A673 (cell line): ENCODE results near the gene MYLK4. TPM values are rescaled to one million over a fixed set of nuclear protein-coding genes. Genes with fewer than 3 reads are reported as not detected.

Source experiments
- BruUV-seq: library from RNA; stranded (reverse); fragments of 400-500 nt; replicated peaks from 2 replicates; lab custom pipeline; 2021; lab: Mats Ljungman, UMichigan
- CTCF ChIA-PET: fragments of 300-600 bp; sonication (Branson Sonifier 250); formaldehyde crosslinking; loops from one replicate; lab custom pipeline; 2022; ENCODE audit warnings: antibody characterized with exemption; lab: Charles Lee
- POLR2A ChIA-PET: fragments of 300-600 bp; sonication (Branson Sonifier 250); formaldehyde crosslinking; loops from one replicate; lab custom pipeline; 2022; ENCODE audit warnings: antibody characterized with exemption; ENCODE audit not compliant: low non-redundant PET; lab: Charles Lee
- DNase-seq: peaks from one replicate; pipeline ENCODE4 v3.0.0-alpha.2; 2015; ENCODE audit warnings: low spot score
- H3K27ac ChIP-seq: fragments of 200-600 bp; sonication (generic); 2 replicates; pipeline ENCODE4 v1.5.1; 2016; ENCODE audit warnings: mixed run types, low read depth, mild to moderate bottlenecking, mixed read lengths, antibody characterized with exemption, low read length; ENCODE audit not compliant: poor library complexity, severe bottlenecking
- H3K27me3 ChIP-seq: fragments of 200-600 bp; sonication (generic); replicated peaks from 2 replicates; pipeline ENCODE4 v1.6.1; 2017; ENCODE audit warnings: mixed run types, low read depth, mild to moderate bottlenecking, mixed read lengths, antibody characterized with exemption, low read length; ENCODE audit not compliant: insufficient read depth, poor library complexity
- H3K36me3 ChIP-seq: fragments of 200-600 bp; sonication (generic); 2 replicates; pipeline ENCODE4 v1.6.1; 2016; ENCODE audit warnings: mixed run types, mild to moderate bottlenecking, mixed read lengths, antibody characterized with exemption, low read length; ENCODE audit not compliant: insufficient read depth, poor library complexity, severe bottlenecking
- H3K4me1 ChIP-seq: fragments of 200-600 bp; sonication (generic); 2 replicates; pipeline ENCODE4 v1.6.1; 2017; ENCODE audit warnings: mixed run types, mild to moderate bottlenecking, mixed read lengths, antibody characterized with exemption, low read length; ENCODE audit not compliant: insufficient read depth, poor library complexity, severe bottlenecking
- H3K4me3 ChIP-seq: fragments of 200-600 bp; sonication (generic); 2 replicates; pipeline ENCODE4 v1.5.1; 2016; ENCODE audit warnings: low read depth, mixed run types, mild to moderate bottlenecking, mixed read lengths, low read length; ENCODE audit not compliant: poor library complexity, severe bottlenecking
- H3K9me3 ChIP-seq: fragments of 200-600 bp; sonication (generic); 2 replicates; pipeline ENCODE4 v1.6.1; 2016; ENCODE audit warnings: mixed run types, low read depth, mild to moderate bottlenecking, mixed read lengths, antibody characterized with exemption, low read length; ENCODE audit not compliant: poor library complexity, severe bottlenecking
- EZH2 ChIP-seq: fragments of 200-600 bp; sonication (generic); IDR thresholded peaks from 2 replicates; pipeline ENCODE4 v1.6.1; 2017; ENCODE audit warnings: borderline replicate concordance, low read depth, mild to moderate bottlenecking, mixed read lengths, antibody characterized with exemption, low read length; ENCODE audit not compliant: poor library complexity, severe bottlenecking
- intact Hi-C: fragments of 100-400 bp; cut with micrococcal nuclease; formaldehyde crosslinking; loops from one replicate; pipeline ENCODE4 v1.10.0; 2022; ENCODE audit not compliant: unreplicated experiment
- total RNA-seq: library from RNA; stranded (reverse); gene quantifications from 2 replicates; pipeline ENCODE4 v1.2.3, GENCODE V29; 2021
- TF ChIP-seq, protein P1 (sequence below): fragments of 300-800, 200-600 bp; sonication (generic); conservative IDR thresholded peaks from 2 replicates; pipeline ENCODE4 v1.5.1; 2017; ENCODE audit warnings: low read depth, mild to moderate bottlenecking, antibody characterized with exemption, low read length, moderate library complexity, mixed read lengths

Gene MYLK4
- total RNA-seq, 1 experiment from 2014 or later, result 0.39 TPM

DNA sequence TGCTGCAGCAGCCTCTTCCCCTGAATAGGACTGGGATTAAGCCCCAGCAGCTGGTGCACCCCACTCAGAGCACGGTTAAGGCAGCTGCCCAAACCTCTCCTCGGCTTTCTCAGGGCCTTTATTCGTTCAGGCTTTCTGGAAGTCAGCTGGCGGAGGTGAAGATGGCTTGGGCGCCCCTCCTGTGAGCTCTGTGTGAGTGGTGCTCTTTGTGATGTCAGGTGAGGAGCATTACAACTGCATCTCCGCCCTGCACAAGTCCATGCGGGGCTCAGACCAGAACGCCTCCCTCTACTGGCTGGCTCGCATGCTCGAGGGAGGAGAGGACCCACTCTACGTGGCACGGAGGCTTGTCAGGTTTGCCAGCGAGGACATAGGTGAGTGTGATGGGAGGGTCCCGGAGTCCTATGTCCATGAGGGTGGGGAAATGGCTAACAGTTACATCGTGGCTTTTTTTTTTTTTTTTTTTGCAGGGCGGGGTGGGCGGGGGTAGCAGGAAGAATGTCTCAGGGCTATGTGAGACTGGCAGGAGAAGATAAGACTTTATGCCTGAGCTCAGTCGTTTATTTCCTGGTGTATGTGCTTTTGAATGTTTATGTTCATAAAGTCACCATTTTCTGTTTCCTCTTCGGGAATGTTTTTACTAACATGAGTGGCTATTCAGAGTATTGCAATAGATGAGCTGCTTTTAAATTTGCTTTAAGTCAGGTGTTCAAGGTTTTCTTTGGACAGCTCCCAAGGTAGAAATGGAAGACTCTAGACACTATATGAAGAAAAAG, 32.7 kb upstream of the MYLK4 start:
- no peaks in the 10 kb centered on the region for H3K9me3 ChIP-seq
- no peak for TF ChIP-seq EZH2
- TF ChIP-seq, protein P1, sequence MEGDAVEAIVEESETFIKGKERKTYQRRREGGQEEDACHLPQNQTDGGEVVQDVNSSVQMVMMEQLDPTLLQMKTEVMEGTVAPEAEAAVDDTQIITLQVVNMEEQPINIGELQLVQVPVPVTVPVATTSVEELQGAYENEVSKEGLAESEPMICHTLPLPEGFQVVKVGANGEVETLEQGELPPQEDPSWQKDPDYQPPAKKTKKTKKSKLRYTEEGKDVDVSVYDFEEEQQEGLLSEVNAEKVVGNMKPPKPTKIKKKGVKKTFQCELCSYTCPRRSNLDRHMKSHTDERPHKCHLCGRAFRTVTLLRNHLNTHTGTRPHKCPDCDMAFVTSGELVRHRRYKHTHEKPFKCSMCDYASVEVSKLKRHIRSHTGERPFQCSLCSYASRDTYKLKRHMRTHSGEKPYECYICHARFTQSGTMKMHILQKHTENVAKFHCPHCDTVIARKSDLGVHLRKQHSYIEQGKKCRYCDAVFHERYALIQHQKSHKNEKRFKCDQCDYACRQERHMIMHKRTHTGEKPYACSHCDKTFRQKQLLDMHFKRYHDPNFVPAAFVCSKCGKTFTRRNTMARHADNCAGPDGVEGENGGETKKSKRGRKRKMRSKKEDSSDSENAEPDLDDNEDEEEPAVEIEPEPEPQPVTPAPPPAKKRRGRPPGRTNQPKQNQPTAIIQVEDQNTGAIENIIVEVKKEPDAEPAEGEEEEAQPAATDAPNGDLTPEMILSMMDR, result no peak
- intact Hi-C loops, result no loop called here
- no peak overlapping the region for H3K4me3 ChIP-seq
- CTCF ChIA-PET, result interaction anchor here (0.6 kb wide), 1 partner anchor 283 kb away, joined by 8 read pairs; no protein-coding TSS in a partner anchor
- no peak for DNase-seq
- no TSS peak for BruUV-seq
- H3K36me3 ChIP-seq, result peaks cover 39% of the 10 kb centered on the region
- H3K27ac ChIP-seq, result no peak overlapping the region
- POLR2A ChIA-PET, result no interaction called here
- no peaks in the 10 kb centered on the region for H3K4me1 ChIP-seq
- no peaks in the 10 kb centered on the region for H3K27me3 ChIP-seq

DNA sequence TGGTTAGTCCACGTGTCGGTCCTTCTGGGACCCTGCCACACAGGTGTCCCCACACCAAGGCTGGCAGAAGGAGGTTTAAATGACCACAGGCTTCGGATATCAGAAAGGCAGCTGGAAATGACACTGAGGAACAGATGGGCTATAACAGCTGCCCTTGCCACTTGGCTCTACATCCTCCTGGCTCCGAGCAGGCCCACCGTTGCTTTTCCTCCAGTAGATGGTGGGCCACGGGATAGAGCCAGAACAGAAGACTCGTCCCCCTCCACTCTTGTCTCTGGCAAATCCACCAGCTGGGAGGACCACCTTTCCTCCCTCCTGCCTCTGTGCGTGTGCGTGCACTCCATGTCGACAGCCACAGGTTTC, 32.1 kb upstream of the MYLK4 start:
- intact Hi-C loops, result no loop called here
- H3K4me1 ChIP-seq, result no peaks in the 10 kb centered on the region
- no peak for TF ChIP-seq EZH2
- H3K27me3 ChIP-seq, result no peaks in the 10 kb centered on the region
- CTCF ChIA-PET, result no interaction called here
- peaks cover 39% of the 10 kb centered on the region for H3K36me3 ChIP-seq
- H3K4me3 ChIP-seq, result no peak overlapping the region
- POLR2A ChIA-PET, result no interaction called here
- no peak overlapping the region for H3K27ac ChIP-seq
- BruUV-seq, result no TSS peak
- no peaks in the 10 kb centered on the region for H3K9me3 ChIP-seq
- DNase-seq, result no peak

GRCh38 chr6:2782356-2782708, 31.6 kb upstream of the MYLK4 start:
- no peak overlapping the region for H3K27ac ChIP-seq
- ChIA-PET CTCF (no interaction called here), POLR2A (no interaction called here)
- H3K36me3 ChIP-seq, result peaks cover 39% of the 10 kb centered on the region
- BruUV-seq, result no TSS peak
- H3K27me3 ChIP-seq, result no peaks in the 10 kb centered on the region
- no peaks in the 10 kb centered on the region for H3K9me3 ChIP-seq
- no peaks in the 10 kb centered on the region for H3K4me1 ChIP-seq
- DNase-seq, result no peak
- TF ChIP-seq EZH2, result no peak
- TF ChIP-seq, protein P1, result no peak
- no peak overlapping the region for H3K4me3 ChIP-seq
- intact Hi-C loops, result no loop called here
